ENCODE data around the gene SDK2.

DNA sequence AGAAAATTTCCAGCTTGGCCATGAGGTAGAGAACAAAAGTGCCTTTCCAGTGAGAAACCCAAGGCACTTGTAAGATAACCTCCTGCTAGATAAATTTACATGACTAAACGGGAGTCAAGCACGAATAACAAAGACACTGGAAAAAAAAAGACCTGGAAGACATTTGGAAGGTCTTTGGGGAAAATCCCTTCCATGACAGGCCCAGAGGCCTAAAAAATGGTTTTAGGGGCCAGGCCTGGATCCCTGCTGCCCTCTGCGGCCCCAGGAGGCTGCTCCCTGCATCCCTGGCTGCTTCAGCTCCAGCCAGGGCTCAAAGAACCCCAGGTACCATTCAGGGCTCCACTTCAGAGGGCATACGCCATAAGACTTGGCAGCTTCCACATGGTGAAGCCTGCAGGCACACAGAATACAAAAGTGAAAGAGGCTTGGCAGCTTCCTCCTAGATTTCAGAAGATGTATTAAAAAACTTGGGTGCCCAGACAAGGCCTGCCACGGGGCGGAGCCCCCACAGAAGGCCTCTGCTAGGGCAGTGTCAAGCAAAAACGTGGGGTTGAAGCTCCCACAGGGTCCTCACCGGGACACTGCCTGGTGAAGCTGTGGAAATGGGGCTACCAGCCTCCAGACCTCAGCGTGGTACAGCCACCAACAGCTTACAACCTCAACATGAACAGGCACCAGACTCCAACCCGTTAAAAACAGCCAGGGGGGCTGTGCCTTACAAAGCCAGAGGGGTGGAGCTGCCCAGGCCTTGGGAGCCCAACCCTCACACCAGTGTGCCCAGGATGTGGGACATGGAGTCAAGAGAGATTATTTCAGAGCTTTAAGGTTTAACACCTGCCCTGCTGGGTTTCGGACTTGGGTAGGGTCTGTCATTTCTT lies 77.1 kb downstream of the SDK2 start:
- TF ChIP-seq, protein P1, sequence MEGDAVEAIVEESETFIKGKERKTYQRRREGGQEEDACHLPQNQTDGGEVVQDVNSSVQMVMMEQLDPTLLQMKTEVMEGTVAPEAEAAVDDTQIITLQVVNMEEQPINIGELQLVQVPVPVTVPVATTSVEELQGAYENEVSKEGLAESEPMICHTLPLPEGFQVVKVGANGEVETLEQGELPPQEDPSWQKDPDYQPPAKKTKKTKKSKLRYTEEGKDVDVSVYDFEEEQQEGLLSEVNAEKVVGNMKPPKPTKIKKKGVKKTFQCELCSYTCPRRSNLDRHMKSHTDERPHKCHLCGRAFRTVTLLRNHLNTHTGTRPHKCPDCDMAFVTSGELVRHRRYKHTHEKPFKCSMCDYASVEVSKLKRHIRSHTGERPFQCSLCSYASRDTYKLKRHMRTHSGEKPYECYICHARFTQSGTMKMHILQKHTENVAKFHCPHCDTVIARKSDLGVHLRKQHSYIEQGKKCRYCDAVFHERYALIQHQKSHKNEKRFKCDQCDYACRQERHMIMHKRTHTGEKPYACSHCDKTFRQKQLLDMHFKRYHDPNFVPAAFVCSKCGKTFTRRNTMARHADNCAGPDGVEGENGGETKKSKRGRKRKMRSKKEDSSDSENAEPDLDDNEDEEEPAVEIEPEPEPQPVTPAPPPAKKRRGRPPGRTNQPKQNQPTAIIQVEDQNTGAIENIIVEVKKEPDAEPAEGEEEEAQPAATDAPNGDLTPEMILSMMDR (IDR thresholded peaks at IDR 0.05), result no peak
- TF ChIP-seq EZH2phosphoT487 (IDR thresholded peaks at IDR 0.05; ENCODE audit: borderline replicate concordance, low read depth) (no peak), POLR2AphosphoS5 (IDR thresholded peaks at IDR 0.05; ENCODE audit: low read depth, low read length) (no peak), EP300 (IDR thresholded peaks at IDR 0.05; ENCODE audit: borderline replicate concordance in 1 of 2, low read depth in 1 of 2, low read length in 1 of 2) (no peak), FOXM1 (IDR thresholded peaks at IDR 0.05; ENCODE audit: low read depth) (no peak), RFX5 (IDR thresholded peaks at IDR 0.05; ENCODE audit: low read length) (no peak), RCOR1 (IDR thresholded peaks at IDR 0.05; ENCODE audit: low read length) (no peak), YY1 (IDR thresholded peaks at IDR 0.05; ENCODE audit: low read depth) (no peak), MXI1 (IDR thresholded peaks at IDR 0.05; ENCODE audit: low read depth, low read length) (no peak)
- TF ChIP-seq, protein P2, sequence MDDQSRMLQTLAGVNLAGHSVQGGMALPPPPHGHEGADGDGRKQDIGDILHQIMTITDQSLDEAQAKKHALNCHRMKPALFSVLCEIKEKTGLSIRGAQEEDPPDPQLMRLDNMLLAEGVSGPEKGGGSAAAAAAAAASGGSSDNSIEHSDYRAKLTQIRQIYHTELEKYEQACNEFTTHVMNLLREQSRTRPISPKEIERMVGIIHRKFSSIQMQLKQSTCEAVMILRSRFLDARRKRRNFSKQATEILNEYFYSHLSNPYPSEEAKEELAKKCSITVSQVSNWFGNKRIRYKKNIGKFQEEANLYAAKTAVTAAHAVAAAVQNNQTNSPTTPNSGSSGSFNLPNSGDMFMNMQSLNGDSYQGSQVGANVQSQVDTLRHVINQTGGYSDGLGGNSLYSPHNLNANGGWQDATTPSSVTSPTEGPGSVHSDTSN (IDR thresholded peaks at IDR 0.05), result no peak
- TF ChIP-seq, protein P3, sequence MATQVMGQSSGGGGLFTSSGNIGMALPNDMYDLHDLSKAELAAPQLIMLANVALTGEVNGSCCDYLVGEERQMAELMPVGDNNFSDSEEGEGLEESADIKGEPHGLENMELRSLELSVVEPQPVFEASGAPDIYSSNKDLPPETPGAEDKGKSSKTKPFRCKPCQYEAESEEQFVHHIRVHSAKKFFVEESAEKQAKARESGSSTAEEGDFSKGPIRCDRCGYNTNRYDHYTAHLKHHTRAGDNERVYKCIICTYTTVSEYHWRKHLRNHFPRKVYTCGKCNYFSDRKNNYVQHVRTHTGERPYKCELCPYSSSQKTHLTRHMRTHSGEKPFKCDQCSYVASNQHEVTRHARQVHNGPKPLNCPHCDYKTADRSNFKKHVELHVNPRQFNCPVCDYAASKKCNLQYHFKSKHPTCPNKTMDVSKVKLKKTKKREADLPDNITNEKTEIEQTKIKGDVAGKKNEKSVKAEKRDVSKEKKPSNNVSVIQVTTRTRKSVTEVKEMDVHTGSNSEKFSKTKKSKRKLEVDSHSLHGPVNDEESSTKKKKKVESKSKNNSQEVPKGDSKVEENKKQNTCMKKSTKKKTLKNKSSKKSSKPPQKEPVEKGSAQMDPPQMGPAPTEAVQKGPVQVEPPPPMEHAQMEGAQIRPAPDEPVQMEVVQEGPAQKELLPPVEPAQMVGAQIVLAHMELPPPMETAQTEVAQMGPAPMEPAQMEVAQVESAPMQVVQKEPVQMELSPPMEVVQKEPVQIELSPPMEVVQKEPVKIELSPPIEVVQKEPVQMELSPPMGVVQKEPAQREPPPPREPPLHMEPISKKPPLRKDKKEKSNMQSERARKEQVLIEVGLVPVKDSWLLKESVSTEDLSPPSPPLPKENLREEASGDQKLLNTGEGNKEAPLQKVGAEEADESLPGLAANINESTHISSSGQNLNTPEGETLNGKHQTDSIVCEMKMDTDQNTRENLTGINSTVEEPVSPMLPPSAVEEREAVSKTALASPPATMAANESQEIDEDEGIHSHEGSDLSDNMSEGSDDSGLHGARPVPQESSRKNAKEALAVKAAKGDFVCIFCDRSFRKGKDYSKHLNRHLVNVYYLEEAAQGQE (IDR thresholded peaks at IDR 0.05; ENCODE audit: low read depth, low read length), result no peak
- TF ChIP-seq, protein P4, sequence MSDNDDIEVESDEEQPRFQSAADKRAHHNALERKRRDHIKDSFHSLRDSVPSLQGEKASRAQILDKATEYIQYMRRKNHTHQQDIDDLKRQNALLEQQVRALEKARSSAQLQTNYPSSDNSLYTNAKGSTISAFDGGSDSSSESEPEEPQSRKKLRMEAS (IDR thresholded peaks at IDR 0.05; ENCODE audit: low read depth), result no peak
